ENCODE results near the gene SLC7A9.
"Not testable (repeated sequence)": the region's sequence is repeated elsewhere in the genome, so short reads cannot be mapped to it uniquely, and the experiment has no call there.

The SLC7A9 gene

GRCh38 chr19:32789429-32789828 is 80.1 kb downstream of the SLC7A9 start:
- DNase-seq (ENCODE audit: low read depth): no peak

- DNase-seq (ENCODE audit: low read depth): not testable (repeated sequence)
Measured at GRCh38 chr19:32787895-32788294, 81.7 kb downstream of the SLC7A9 start.

- DNase-seq (ENCODE audit: low read depth): not testable (repeated sequence)
Measured at GRCh38 chr19:32787161-32787813, 82.3 kb downstream of the SLC7A9 start.

GRCh38 chr19:32782089-32782488 is 87.5 kb downstream of the SLC7A9 start:
- not testable (repeated sequence) for DNase-seq (ENCODE audit: low read depth)

GRCh38 chr19:32781280-32781679 is 88.3 kb downstream of the SLC7A9 start:
- no peak for DNase-seq (ENCODE audit: low read depth)

All from stimulated activated CD8-positive, alpha-beta memory T cell treated with anti-CD3 and anti-CD28 coated beads, Interleukin-15, amount 100 ng/mL, for 1 hour (primary cell).